SK-N-SH (cell line): ENCODE measurements around the gene HERC3. TPM values are rescaled to one million over a fixed set of nuclear protein-coding genes. Genes with fewer than 3 reads are reported as not detected.

ENCODE experiments used
- CTCF ChIA-PET: fragments of 300-600, 350-600 bp; formaldehyde crosslinking; extraction: SDS; loops from one replicate; lab custom pipeline; 2021; lab: Yijun Ruan, JAX
- POLR2A ChIA-PET: fragments of 350-600 bp; sonication (Branson Sonifier 250); formaldehyde crosslinking; extraction: SDS; loops from one replicate; lab custom pipeline; 2020; ENCODE audit warnings: antibody characterized with exemption, inconsistent platforms; lab: Yijun Ruan, JAX
- DNase-seq: peaks from one replicate; pipeline ENCODE4 v3.0.0; 2012
- H2AFZ ChIP-seq: fragments of 200-600 bp; sonication (generic); 2 replicates; pipeline ENCODE4 v1.8.1; 2016; ENCODE audit warnings: antibody characterized with exemption, mild to moderate bottlenecking, low read depth
- H3F3A ChIP-seq: fragments of 200-600 bp; sonication (generic); replicated peaks from 2 replicates; pipeline ENCODE3; 2016; ENCODE audit warnings: antibody characterized with exemption, mild to moderate bottlenecking; ENCODE audit not compliant: insufficient read depth
- H3K27ac ChIP-seq, 2 experiments: fragments of 200-500 bp in 1 of 2; fragments of 200-600 bp in 1 of 2; sonication (Bioruptor generic) in 1 of 2; sonication (generic), shearing (Covaris generic) in 1 of 2; 2 replicates each; pipeline versions ENCODE4 v1.5.1 to v1.6.1; 2014 to 2016; ENCODE audit warnings: low read depth in 2 of 2, inconsistent platforms in 1 of 2, low read length in 1 of 2, mild to moderate bottlenecking in 1 of 2, mixed read lengths in 1 of 2
- H3K27me3 ChIP-seq: fragments of 200-600 bp; sonication (generic), shearing (Covaris generic); 2 replicates; pipeline ENCODE4 v1.6.1; 2016; ENCODE audit warnings: mixed run types; ENCODE audit not compliant: insufficient read depth
- H3K36me3 ChIP-seq, 2 experiments: fragments of 200-500 bp in 1 of 2; fragments of 200-600 bp in 1 of 2; sonication (Bioruptor generic) in 1 of 2; sonication (generic) in 1 of 2; replicated peaks in 1 of 2; 2 replicates each; pipeline versions ENCODE3 to v1.5.1; 2014 to 2016; ENCODE audit warnings: low read length in 1 of 2, mild to moderate bottlenecking in 1 of 2; ENCODE audit not compliant: insufficient read depth in 2 of 2, control insufficient read depth in 1 of 2
- H3K4me1 ChIP-seq, 2 experiments: fragments of 200-500 bp in 1 of 2; fragments of 200-600 bp in 1 of 2; sonication (Bioruptor generic) in 1 of 2; sonication (generic), shearing (Covaris generic) in 1 of 2; 2 replicates each; pipeline versions ENCODE4 v1.5.1 to v1.6.1; 2014 to 2016; ENCODE audit warnings: low read depth in 1 of 2, low read length in 1 of 2, mixed run types in 1 of 2; ENCODE audit not compliant: insufficient read depth in 2 of 2, control insufficient read depth in 1 of 2
- H3K4me2 ChIP-seq: fragments of 200-600 bp; sonication (generic), shearing (Covaris generic); 2 replicates; pipeline ENCODE4 v1.6.1; 2017; ENCODE audit warnings: mixed run types
- H3K4me3 ChIP-seq, 2 experiments: fragments of 200-500 bp in 1 of 2; fragments of 200-600 bp in 1 of 2; sonication (Bioruptor generic) in 1 of 2; sonication (generic), shearing (Covaris generic) in 1 of 2; 2 replicates each; pipeline versions ENCODE4 v1.5.1 to v1.8.1; 2014 to 2016; ENCODE audit warnings: low read depth in 2 of 2, inconsistent platforms in 1 of 2, low read length in 1 of 2, mild to moderate bottlenecking in 1 of 2, mixed read lengths in 1 of 2, moderate library complexity in 1 of 2
- H3K79me2 ChIP-seq: fragments of 200-600 bp; sonication (generic); 2 replicates; pipeline ENCODE4 v1.8.1; 2017; ENCODE audit warnings: mild to moderate bottlenecking; ENCODE audit not compliant: insufficient read depth
- H3K9ac ChIP-seq: fragments of 200-600 bp; sonication (generic); 2 replicates; pipeline ENCODE4 v1.6.1; 2017; ENCODE audit warnings: mixed run types
- H3K9me2 ChIP-seq: fragments of 200-600 bp; sonication (generic); 2 replicates; pipeline ENCODE4 v1.6.1; 2017; ENCODE audit warnings: mixed run types
- H3K9me3 ChIP-seq: fragments of 200-600 bp; sonication (generic); 2 replicates; pipeline ENCODE4 v1.6.1; 2017; ENCODE audit warnings: mixed run types, mild to moderate bottlenecking, moderate library complexity
- H4K20me1 ChIP-seq: fragments of 200-600 bp; sonication (generic); 2 replicates; pipeline ENCODE4 v1.6.1; 2017; ENCODE audit warnings: mild to moderate bottlenecking, mixed run types; ENCODE audit not compliant: insufficient read depth
- CHD2 ChIP-seq: fragments of 150-350 bp; IDR thresholded peaks from 2 replicates; pipeline ENCODE4 v1.6.1; 2018; ENCODE audit warnings: low read length; ENCODE audit not compliant: partially characterized antibody
- CTCF ChIP-seq: fragments of 200-600 bp; sonication (generic); IDR thresholded peaks from 2 replicates; pipeline ENCODE4 v1.6.1; 2017; ENCODE audit warnings: antibody characterized with exemption, mild to moderate bottlenecking, moderate library complexity
- EP300 ChIP-seq, 2 experiments: IDR thresholded peaks; 2 replicates each; pipeline versions ENCODE4 v1.4.0 to v1.6.1; 2012; ENCODE audit warnings: borderline replicate concordance in 1 of 2, low read depth in 1 of 2, low read length in 1 of 2
- EZH2phosphoT487 ChIP-seq: fragments of 200-600 bp; sonication (generic); IDR thresholded peaks from 2 replicates; pipeline ENCODE4 v1.6.1; 2017; ENCODE audit warnings: low read depth, mixed run types, mild to moderate bottlenecking, antibody characterized with exemption, moderate library complexity, borderline replicate concordance
- FOXJ3 ChIP-seq: sonication (generic); formaldehyde crosslinking; IDR thresholded peaks from 2 replicates; pipeline ENCODE4 v1.5.1; 2020; ENCODE audit warnings: mild to moderate bottlenecking, missing genetic modification reagents
- FOXM1 ChIP-seq: IDR thresholded peaks from 2 replicates; pipeline ENCODE4 v1.4.0; 2012; ENCODE audit warnings: low read depth, mild to moderate bottlenecking
- GABPA ChIP-seq: IDR thresholded peaks from 2 replicates; pipeline ENCODE4 v1.4.0; 2012; ENCODE audit warnings: low read depth, mild to moderate bottlenecking
- GATA2 ChIP-seq: sonication (generic); formaldehyde crosslinking; IDR thresholded peaks from 2 replicates; pipeline ENCODE4 v1.5.0; 2020; ENCODE audit warnings: mild to moderate bottlenecking, missing genetic modification reagents
- MAX ChIP-seq: IDR thresholded peaks from 2 replicates; pipeline ENCODE4 v1.4.0; 2012; ENCODE audit warnings: low read depth
- RFX5 ChIP-seq: IDR thresholded peaks from 2 replicates; pipeline ENCODE4 v1.6.1; 2012; ENCODE audit warnings: mild to moderate bottlenecking, improper control_type of control experiment, low read length
- RXRA ChIP-seq: IDR thresholded peaks from 2 replicates; pipeline ENCODE4 v1.4.0; 2012; ENCODE audit warnings: low read depth, mild to moderate bottlenecking, borderline replicate concordance
- SMC3 ChIP-seq: IDR thresholded peaks from 2 replicates; pipeline ENCODE4 v1.6.1; 2012; ENCODE audit warnings: low read depth, low read length, improper control_type of control experiment
- ZBTB33 ChIP-seq: IDR thresholded peaks from 2 replicates; pipeline ENCODE4 v1.4.0; 2012; ENCODE audit warnings: low read depth, borderline replicate concordance
- WGBS: methylation state at CpG from one replicate; pipeline ENCODE4 v1.1.6; 2017; ENCODE audit warnings: low lambda C conversion rate; 5-methylcytosine and 5-hydroxymethylcytosine counted together
- polyA plus RNA-seq, 3 experiments: library from polyadenylated mRNA; depleted of rRNA; stranded (reverse); fragments of >200 nt; gene quantifications; 2 replicates each; pipeline ENCODE4 v1.2.3, GENCODE V29; 2012

HERC3 gene
- polyA plus RNA-seq, 1 of the 3 experiments (the other 2 are of a cell fraction): 4.6 TPM

- TF ChIP-seq RFX5: no peak
- TF ChIP-seq MAX: peak; percentile 42; the same call in 1 of the 2 replicates
- peak; percentile 64 for TF ChIP-seq CHD2
- TF ChIP-seq RXRA: no peak
- TF ChIP-seq FOXJ3 (CRISPR knock-in tag): no peak
- TF ChIP-seq GABPA: no peak
Observed at GRCh38 chr4:88591787-88592599, at the start of gene HERC3 (continued).

GRCh38 chr4:88549815-88550214 is 42.5 kb upstream of the HERC3 start:
- Histone ChIP-seq H3K27ac (no peak overlapping the region), H3K9me3 (no peaks in the 10 kb centered on the region), H3K4me1 (no peaks in the 10 kb centered on the region), H3K4me2 (no peak overlapping the region), H2AFZ (no peak overlapping the region), H3K27me3 (no peaks in the 10 kb centered on the region), H3F3A (no peaks in the 10 kb centered on the region), H3K9me2 (no peaks in the 10 kb centered on the region), H3K36me3 (no peaks in the 10 kb centered on the region), H3K9ac (no peak overlapping the region), H4K20me1 (no peaks in the 10 kb centered on the region), H3K4me3 (no peak overlapping the region), H3K79me2 (no peaks in the 10 kb centered on the region)
- ChIA-PET CTCF (no interaction called here), POLR2A (no interaction called here)
- no peak for DNase-seq
- no peak for TF ChIP-seq FOXJ3 (CRISPR knock-in tag)
- no peak for TF ChIP-seq SMC3
- no peak for TF ChIP-seq CTCF
- TF ChIP-seq CHD2: no peak
- TF ChIP-seq GATA2: no peak
- no peak for TF ChIP-seq FOXM1
- TF ChIP-seq EZH2phosphoT487: no peak
- TF ChIP-seq ZBTB33: no peak
- no peak for TF ChIP-seq EP300 (IDR thresholded peaks at IDR 0.05; ENCODE audit: borderline replicate concordance in 1 of 2, low read depth in 1 of 2, low read length in 1 of 2)
- 67% methylated on average over 7 of the region's 7 CpGs for WGBS
